WTC11 (cell line): ENCODE measurements around the gene MMP28. TPM values are rescaled to one million over a fixed set of nuclear protein-coding genes. Genes with fewer than 3 reads are reported as not detected.

Experiments used
- ATAC-seq: fragments of 200-7000 bp; cut with Tn5 transposase; 2 replicates; pipeline ENCODE4 v1.10.0; 2021; ENCODE audit warnings: mild to moderate bottlenecking, moderate library complexity
- CTCF ChIA-PET: fragments of 300-600 bp; sonication (Branson Sonifier 250); formaldehyde crosslinking; loops from one replicate; lab custom pipeline; 2021; ENCODE audit warnings: antibody characterized with exemption; lab: Charles Lee
- POLR2A ChIA-PET: fragments of 350-600 bp; sonication (Branson Sonifier 250); formaldehyde crosslinking; loops from one replicate; lab custom pipeline; 2021; ENCODE audit warnings: antibody characterized with exemption; lab: Charles Lee
- DNase-seq: peaks from one replicate; pipeline ENCODE4 v3.0.0; 2021; ENCODE audit warnings: low spot score
- H3K27ac Mint-ChIP-seq: 2 replicates; pipeline ENCODE4 v1.8.0; 2021; ENCODE audit warnings: mixed read lengths
- H3K27me3 Mint-ChIP-seq: 2 replicates; pipeline ENCODE4 v1.8.0; 2021; ENCODE audit warnings: low read depth, mild to moderate bottlenecking, moderate library complexity, mixed read lengths
- H3K36me3 Mint-ChIP-seq: 2 replicates; pipeline ENCODE4 v1.8.0; 2021; ENCODE audit warnings: mixed read lengths
- H3K4me1 Mint-ChIP-seq: 2 replicates; pipeline ENCODE4 v1.8.0; 2022; ENCODE audit warnings: mixed read lengths
- H3K4me3 Mint-ChIP-seq: 2 replicates; pipeline ENCODE4 v1.8.0; 2021; ENCODE audit warnings: mild to moderate bottlenecking, moderate library complexity, mixed read lengths
- H3K9me3 Mint-ChIP-seq: 2 replicates; pipeline ENCODE4 v1.8.0; 2021; ENCODE audit warnings: mixed read lengths
- AR ChIP-seq: fragments of 250-450 bp; sonication (Bioruptor Pico); IDR thresholded peaks from 2 replicates; pipeline ENCODE4 v1.9.0; 2021; ENCODE audit warnings: mild to moderate bottlenecking
- ARID4B ChIP-seq: sonication (generic); formaldehyde crosslinking; IDR thresholded peaks from 2 replicates; pipeline ENCODE4 v1.8.0; 2023; ENCODE audit warnings: missing genetic modification reagents, mild to moderate bottlenecking, borderline replicate concordance
- ATF1 ChIP-seq: sonication (generic); formaldehyde crosslinking; IDR thresholded peaks from 2 replicates; pipeline ENCODE4 v1.8.1; 2023; ENCODE audit warnings: mild to moderate bottlenecking, moderate library complexity, missing genetic modification reagents
- ATF2 ChIP-seq: sonication (generic); formaldehyde crosslinking; IDR thresholded peaks from 2 replicates; pipeline ENCODE4 v1.8.1; 2022; ENCODE audit warnings: low read depth, missing genetic modification reagents, borderline replicate concordance
- CREB1 ChIP-seq: sonication (generic); formaldehyde crosslinking; IDR thresholded peaks from 2 replicates; pipeline ENCODE4 v1.8.0; 2023; ENCODE audit warnings: mild to moderate bottlenecking, missing genetic modification reagents
- CTCF ChIP-seq: fragments of 200-600 bp; IDR thresholded peaks from 2 replicates; pipeline ENCODE4 v1.8.0; 2022; ENCODE audit warnings: antibody characterized with exemption
- MLX ChIP-seq: sonication (generic); formaldehyde crosslinking; IDR thresholded peaks from 2 replicates; pipeline ENCODE4 v1.8.1; 2023; ENCODE audit warnings: mild to moderate bottlenecking, missing genetic modification reagents, moderate library complexity
- NFE2L1 ChIP-seq: sonication (generic); formaldehyde crosslinking; IDR thresholded peaks from 2 replicates; pipeline ENCODE4 v1.8.1; 2023; ENCODE audit warnings: missing genetic modification reagents
- OVOL2 ChIP-seq: fragments of 250-450 bp; sonication (Bioruptor Pico); IDR thresholded peaks from 2 replicates; pipeline ENCODE4 v1.9.0; 2021; ENCODE audit warnings: mild to moderate bottlenecking, borderline replicate concordance
- PRDM15 ChIP-seq: sonication (generic); formaldehyde crosslinking; IDR thresholded peaks from 2 replicates; pipeline ENCODE4 v1.8.0; 2022; ENCODE audit warnings: missing genetic modification reagents
- RORB ChIP-seq: fragments of 250-450 bp; sonication (Bioruptor Pico); IDR thresholded peaks from 2 replicates; pipeline ENCODE4 v1.9.0; 2021; ENCODE audit warnings: mild to moderate bottlenecking
- SMAD3 ChIP-seq: sonication (generic); formaldehyde crosslinking; IDR thresholded peaks from 2 replicates; pipeline ENCODE4 v1.8.0; 2022; ENCODE audit warnings: missing genetic modification reagents, mild to moderate bottlenecking, borderline replicate concordance
- STAT6 ChIP-seq: sonication (generic); formaldehyde crosslinking; conservative IDR thresholded peaks from 2 replicates; pipeline ENCODE4 v1.8.1; 2023; ENCODE audit warnings: mild to moderate bottlenecking, low read depth, missing genetic modification reagents, moderate library complexity
- ZNF138 ChIP-seq: sonication (generic); formaldehyde crosslinking; conservative IDR thresholded peaks from 2 replicates; pipeline ENCODE4 v1.8.1; 2022; ENCODE audit warnings: mild to moderate bottlenecking, moderate library complexity, missing genetic modification reagents
- total RNA-seq: library from RNA; stranded (reverse); gene quantifications from 3 replicates; pipeline ENCODE4 v1.2.3, GENCODE V29; 2021

Gene MMP28
- total RNA-seq, 1 experiment from 2014 or later = 0.22 TPM

GRCh38 chr17:35726953-35727460, 68.4 kb downstream of the MMP28 start:
- TF ChIP-seq RORB = no peak
- TF ChIP-seq OVOL2 (CRISPR knock-in tag) = no peak
- TF ChIP-seq SMAD3 (CRISPR knock-in tag) = no peak
- TF ChIP-seq AR (CRISPR knock-in tag) = no peak
- no peak for TF ChIP-seq ARID4B
- TF ChIP-seq ATF1 (CRISPR knock-in tag) = no peak
- TF ChIP-seq CREB1 (CRISPR knock-in tag) = no peak
- TF ChIP-seq STAT6 (CRISPR knock-in tag) = no peak
- TF ChIP-seq MLX (CRISPR knock-in tag) = no peak
- no peak for TF ChIP-seq PRDM15 (CRISPR knock-in tag)
- TF ChIP-seq NFE2L1 (CRISPR knock-in tag) = no peak
- TF ChIP-seq CTCF = no peak
- TF ChIP-seq ZNF138 (CRISPR knock-in tag) = no peak
- TF ChIP-seq ATF2 (CRISPR knock-in tag) = no peak
- TF ChIP-seq, all 79 proteins: peak for 0
- H3K9me3 Mint-ChIP-seq = no peaks in the 10 kb centered on the region

More at GRCh38 chr17:35726953-35727460, 68.4 kb downstream of the MMP28 start:
- H3K36me3 Mint-ChIP-seq = peaks cover 26% of the 10 kb centered on the region
- DNase-seq (no peak), ATAC-seq (no peak)
- ChIA-PET CTCF (interaction anchor here (0.9 to 8.1 kb wide), 6 partner anchors 16 to 114 kb away, joined by 3 to 85 read pairs (median 6); no protein-coding TSS in a partner anchor), POLR2A (interaction anchor here (0.5 kb wide), 1 partner anchor 160 kb away, joined by 4 read pairs; no protein-coding TSS in a partner anchor)
- peaks cover 16% of the 10 kb centered on the region for H3K27me3 Mint-ChIP-seq
- no peak overlapping the region for H3K27ac Mint-ChIP-seq
- peaks cover 47% of the 10 kb centered on the region for H3K4me1 Mint-ChIP-seq
- no peak overlapping the region for H3K4me3 Mint-ChIP-seq
